ENCODE measurements around the gene ALOX12. TPM values are rescaled to one million over a fixed set of nuclear protein-coding genes. Genes with fewer than 3 reads are reported as not detected.

Gene ALOX12
- total RNA-seq, 2 experiments from 2014 or later: not detected

- ChIA-PET CTCF (interaction anchor here (1.0 to 5.4 kb wide), 4 partner anchors 19 to 92 kb away, joined by 4 to 43 read pairs (median 10); partner anchors contain the start of gene BCL6B), POLR2A (no interaction called here)
- Histone ChIP-seq H3K4me3 (ENCODE audit: low read length) (no peak overlapping the region), H3K27ac (ENCODE audit: low read depth in 1 of 2, low read length in 2 of 2) (no peak overlapping the region), H3K4me1 (ENCODE audit: insufficient read depth, low read length) (peaks cover 7% of the 10 kb centered on the region), H3K9me3 (ENCODE audit: control insufficient read depth in 1 of 2, insufficient read depth in 1 of 2, low read length in 2 of 2) (no peaks in the 10 kb centered on the region), H3K27me3 (ENCODE audit: control insufficient read depth in 1 of 2, insufficient read depth in 2 of 2, low read length in 2 of 2) (no peaks in the 10 kb centered on the region), H3K36me3 (ENCODE audit: insufficient read depth, low read length) (peaks cover 70% of the 10 kb centered on the region)
- DNase-seq (no peak), ATAC-seq (ENCODE audit: poor library complexity) (no peak)
- no peaks in the 10 kb centered on the region for H3K9me3 Mint-ChIP-seq
- H3K4me1 Mint-ChIP-seq (ENCODE audit: low read depth): peaks cover 14% of the 10 kb centered on the region
- intact Hi-C loops (cut with DNase I, micrococcal nuclease): loop anchor here in 1 of 2 experiments (5.0 to 10.0 kb wide), 3 partner anchors 335 to 1418 kb away; partner anchors contain the start of gene NLRP1
- H3K36me3 Mint-ChIP-seq (ENCODE audit: low read depth): peaks cover 78% of the 10 kb centered on the region
- H3K4me3 Mint-ChIP-seq: no peak overlapping the region
- no peak for TF ChIP-seq CTCF (IDR thresholded peaks at IDR 0.05)
- no peak overlapping the region for H3K27ac Mint-ChIP-seq
- H3K27me3 Mint-ChIP-seq: no peaks in the 10 kb centered on the region
Measured at GRCh38 chr17:7002288-7003047, 6.6 kb downstream of the ALOX12 start.

GRCh38 chr17:7003745-7004144 is 7.9 kb downstream of the ALOX12 start:
- H3K4me3 Mint-ChIP-seq: no peak overlapping the region
- peaks cover 71% of the 10 kb centered on the region for H3K36me3 Mint-ChIP-seq (ENCODE audit: low read depth)
- Histone ChIP-seq H3K4me3 (ENCODE audit: low read length) (no peak overlapping the region), H3K36me3 (ENCODE audit: insufficient read depth, low read length) (peaks cover 60% of the 10 kb centered on the region), H3K9me3 (ENCODE audit: control insufficient read depth in 1 of 2, insufficient read depth in 1 of 2, low read length in 2 of 2) (no peaks in the 10 kb centered on the region), H3K4me1 (ENCODE audit: insufficient read depth, low read length) (peaks cover 7% of the 10 kb centered on the region), H3K27me3 (ENCODE audit: control insufficient read depth in 1 of 2, insufficient read depth in 2 of 2, low read length in 2 of 2) (no peaks in the 10 kb centered on the region), H3K27ac (ENCODE audit: low read depth in 1 of 2, low read length in 2 of 2) (no peak overlapping the region)
- no peaks in the 10 kb centered on the region for H3K9me3 Mint-ChIP-seq
- TF ChIP-seq CTCF (IDR thresholded peaks at IDR 0.05): no peak
- H3K4me1 Mint-ChIP-seq (ENCODE audit: low read depth): peaks cover 14% of the 10 kb centered on the region
- ChIA-PET POLR2A (interaction anchor here (0.6 to 1.8 kb wide), 6 partner anchors 8 to 174 kb away, joined by 3 to 9 read pairs (median 6); partner anchors contain the start of gene SLC16A13), CTCF (interaction anchor here (0.9 to 5.4 kb wide), 8 partner anchors 11 to 531 kb away, joined by 3 to 43 read pairs (median 4); partner anchors contain the start of gene BCL6B)
- ATAC-seq (ENCODE audit: poor library complexity) (no peak), DNase-seq (no peak)
- no peak overlapping the region for H3K27ac Mint-ChIP-seq
- intact Hi-C loops (cut with DNase I, micrococcal nuclease): loop anchor here (1.0 to 10.0 kb wide), 7 partner anchors 19 to 1419 kb away; partner anchors contain the start of genes BCL6B (in 1 of the 2) and NLRP1 (in 1 of the 2)
- H3K27me3 Mint-ChIP-seq: no peaks in the 10 kb centered on the region

GRCh38 chr17:7004398-7005253 is 8.8 kb downstream of the ALOX12 start:
- peaks cover 9% of the 10 kb centered on the region for H3K4me1 ChIP-seq (ENCODE audit: insufficient read depth, low read length)
- ChIA-PET CTCF (interaction anchor here (0.6 to 5.4 kb wide), 12 partner anchors 11 to 532 kb away, joined by 3 to 43 read pairs (median 4); partner anchors contain the start of genes BCL6B and SLC16A13), POLR2A (interaction anchor here (0.6 to 1.8 kb wide), 8 partner anchors 7 to 363 kb away, joined by 3 to 9 read pairs (median 4); partner anchors contain the start of gene SLC16A13)
- DNase-seq (peak in 5 of 14 experiments; percentile 19 to 84 (median 81)), ATAC-seq (ENCODE audit: poor library complexity) (peak; percentile 97)
- H3K27ac ChIP-seq (ENCODE audit: low read depth in 1 of 2, low read length in 2 of 2): no peak overlapping the region
- H3K27ac Mint-ChIP-seq: peak overlapping the region; percentile 13
- no peaks in the 10 kb centered on the region for H3K9me3 Mint-ChIP-seq
- H3K4me3 Mint-ChIP-seq: peak overlapping the region; percentile 70
- TF ChIP-seq CTCF (IDR thresholded peaks at IDR 0.05): peak; percentile 81
- H3K9me3 ChIP-seq (ENCODE audit: control insufficient read depth in 1 of 2, insufficient read depth in 1 of 2, low read length in 2 of 2): no peaks in the 10 kb centered on the region
- H3K36me3 Mint-ChIP-seq (ENCODE audit: low read depth): peaks cover 64% of the 10 kb centered on the region
- intact Hi-C loops (cut with DNase I, micrococcal nuclease): loop anchor here (1.0 to 10.0 kb wide), 9 partner anchors 18 to 1420 kb away; partner anchors contain the start of genes BCL6B (in 1 of the 2) and NLRP1 (in 1 of the 2)
- H3K27me3 Mint-ChIP-seq: no peaks in the 10 kb centered on the region
- no peak overlapping the region for H3K4me3 ChIP-seq (ENCODE audit: low read length)
- H3K36me3 ChIP-seq (ENCODE audit: insufficient read depth, low read length): peaks cover 56% of the 10 kb centered on the region
- no peaks in the 10 kb centered on the region for H3K27me3 ChIP-seq (ENCODE audit: control insufficient read depth in 1 of 2, insufficient read depth in 2 of 2, low read length in 2 of 2)
- H3K4me1 Mint-ChIP-seq (ENCODE audit: low read depth): peaks cover 20% of the 10 kb centered on the region
